GM04504 (cell line): ENCODE results near the gene DAP.

Experiments used
- DNase-seq: peaks from one replicate; pipeline ENCODE4 v3.0.0-alpha.2; 2012; ENCODE audit warnings: low read depth

The DAP gene

DNA sequence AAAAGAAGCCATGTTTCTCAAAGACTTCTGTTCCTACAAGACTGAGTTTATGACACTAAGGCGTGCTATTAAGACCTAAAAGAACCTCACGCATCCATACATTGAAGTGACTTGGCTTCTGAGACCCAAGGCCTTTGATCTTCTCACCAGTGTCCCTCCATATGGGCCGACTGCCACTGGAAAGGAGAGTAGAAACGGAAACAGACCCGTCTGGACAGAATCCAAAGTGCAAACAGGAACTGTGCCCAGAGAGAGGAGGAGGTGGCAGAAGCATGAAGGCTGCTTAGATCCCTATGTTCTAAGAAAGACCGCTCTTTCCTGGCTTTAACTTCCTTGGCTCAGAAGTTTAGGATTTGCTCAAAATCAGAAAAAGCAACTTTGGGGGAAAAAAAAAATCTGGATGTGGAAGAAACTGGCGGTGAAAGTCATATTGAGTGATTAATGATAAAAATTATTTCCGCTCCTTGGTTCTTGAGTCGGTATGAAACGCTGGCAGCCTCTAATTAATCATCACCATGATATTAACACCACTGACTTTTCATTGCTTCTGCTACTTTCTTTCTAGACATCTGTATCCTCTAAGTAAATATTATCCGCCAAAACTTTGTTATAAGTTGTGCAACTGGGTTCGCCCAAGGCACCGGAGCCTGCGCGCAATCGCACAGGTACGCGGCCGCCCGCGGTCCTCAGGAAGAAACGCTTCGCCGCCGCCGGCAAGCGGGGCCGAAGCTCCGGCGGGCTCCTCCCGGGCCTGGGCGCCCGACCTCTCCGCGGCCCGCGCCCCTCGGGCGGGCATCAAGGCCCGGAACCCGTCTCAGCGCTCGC, 726 bp downstream of the DAP start:
- peak; percentile 36 for DNase-seq

GRCh38 chr5:10759111-10759510, 1.9 kb downstream of the DAP start:
- no peak for DNase-seq

DNA sequence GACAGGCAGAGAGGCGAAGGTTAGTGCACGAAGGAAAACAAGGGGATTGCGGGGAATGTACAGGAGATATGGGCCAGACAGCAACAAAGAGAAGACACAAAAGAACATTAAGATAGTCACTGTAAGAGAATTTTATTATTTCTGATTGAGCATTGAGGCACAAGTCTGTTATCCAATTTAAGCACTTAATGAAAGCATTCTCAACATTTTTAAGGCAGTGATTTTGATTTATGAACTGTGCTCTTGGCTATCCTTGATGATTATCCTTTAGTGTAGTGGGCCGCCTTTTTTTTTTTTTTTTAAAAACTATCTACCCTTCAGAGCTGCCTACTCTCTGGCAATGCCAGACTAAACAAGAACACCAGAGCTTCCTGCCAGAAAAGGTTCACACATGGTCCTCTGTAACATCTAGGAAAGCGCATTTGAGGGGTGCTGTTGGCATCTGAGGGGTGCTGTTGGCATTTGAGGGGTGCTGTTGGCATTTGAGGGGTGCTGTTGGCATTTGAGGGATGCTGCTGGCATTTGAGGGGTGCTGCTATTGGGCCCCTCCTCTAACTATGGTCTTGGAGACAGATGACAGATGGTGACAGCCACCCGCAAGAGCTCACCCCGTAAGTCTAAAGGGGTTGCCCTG, 3.0 kb downstream of the DAP start:
- DNase-seq, result no peak

DNA sequence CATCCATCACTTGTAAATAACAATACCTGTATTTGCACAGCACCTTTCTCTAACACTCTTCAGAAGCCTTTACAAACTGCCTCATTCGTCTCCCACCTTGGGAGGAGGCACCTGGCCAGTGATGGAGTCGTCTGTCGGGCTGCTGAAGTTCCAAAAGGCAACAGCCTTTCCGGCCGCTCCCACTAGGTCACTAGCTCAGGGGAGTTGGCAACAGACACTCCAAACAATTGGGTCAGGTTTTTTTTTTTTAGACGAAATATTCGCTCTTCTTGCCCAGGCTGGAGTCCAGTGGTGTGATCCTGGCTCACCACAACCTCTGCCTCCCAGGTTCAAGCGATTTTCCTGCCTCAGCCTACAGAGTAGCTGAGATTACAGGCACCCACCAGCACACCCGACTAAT, 4.0 kb downstream of the DAP start:
- no peak for DNase-seq

DNA sequence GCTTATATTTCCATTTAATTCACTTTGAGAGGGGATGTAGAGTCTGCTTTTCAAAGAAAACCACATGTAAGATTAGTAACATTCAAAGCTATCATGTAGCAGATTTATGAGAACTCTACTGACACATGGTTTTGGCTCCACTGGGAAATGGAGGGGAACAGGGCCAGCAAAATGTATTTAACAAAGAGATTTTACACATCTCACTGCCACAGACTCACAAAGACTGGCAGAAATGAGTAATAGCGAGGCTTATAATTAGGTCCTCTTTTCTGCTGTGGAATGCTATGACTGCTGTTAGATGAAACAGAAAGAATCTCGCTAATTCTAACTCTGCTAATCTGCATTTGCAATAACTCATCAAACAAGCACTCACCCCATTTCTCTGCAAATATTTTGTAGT, 4.5 kb downstream of the DAP start:
- DNase-seq, result peak; percentile 42

DNA sequence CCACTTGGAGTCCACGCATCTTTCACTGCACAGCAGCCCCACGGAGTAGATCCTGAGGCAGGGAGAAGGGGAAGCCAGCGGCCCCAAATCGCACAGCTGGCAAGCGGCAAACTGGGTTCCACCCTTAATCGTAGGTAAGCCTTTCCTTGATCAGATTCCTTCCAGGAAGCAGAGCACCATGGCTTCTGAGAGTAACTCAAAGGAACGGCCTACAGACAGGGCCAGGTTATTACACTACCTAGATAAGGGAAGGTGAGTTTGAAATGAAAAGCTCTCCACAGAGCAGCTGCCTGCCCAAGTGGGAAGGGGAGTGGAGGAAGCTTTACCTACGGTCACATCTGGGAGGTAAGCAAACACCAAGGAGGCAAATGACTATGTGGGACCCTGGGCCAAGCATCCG, 7.9 kb downstream of the DAP start:
- DNase-seq, result no peak

GRCh38 chr5:10752451-10752850, 8.6 kb downstream of the DAP start:
- DNase-seq, result no peak

DNA sequence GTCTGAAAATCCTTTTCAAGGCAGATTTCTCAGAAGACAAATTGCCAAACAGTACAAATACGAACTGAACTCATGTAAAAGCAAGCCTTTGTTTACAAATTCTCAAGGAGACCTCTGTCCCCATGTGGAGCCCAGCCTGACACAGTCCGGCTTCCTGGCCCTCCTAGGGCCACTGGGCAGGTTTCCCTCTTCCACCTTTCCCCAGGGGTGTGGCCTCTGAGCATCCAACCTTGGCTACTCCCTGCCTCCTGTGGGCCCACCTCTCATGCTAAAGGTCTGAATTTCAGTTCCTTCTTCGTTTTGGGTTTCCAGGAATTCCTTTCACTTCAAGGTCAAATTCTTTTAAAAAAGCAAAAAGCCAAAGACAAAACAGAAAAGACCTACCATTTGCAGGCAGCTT, 10.1 kb downstream of the DAP start:
- no peak for DNase-seq

GRCh38 chr5:10747678-10748622, 13.1 kb downstream of the DAP start:
- DNase-seq, result no peak

- no peak for DNase-seq
These were observed 14.3 kb downstream of the DAP start for GRCh38 chr5:10746711-10747110.

DNA sequence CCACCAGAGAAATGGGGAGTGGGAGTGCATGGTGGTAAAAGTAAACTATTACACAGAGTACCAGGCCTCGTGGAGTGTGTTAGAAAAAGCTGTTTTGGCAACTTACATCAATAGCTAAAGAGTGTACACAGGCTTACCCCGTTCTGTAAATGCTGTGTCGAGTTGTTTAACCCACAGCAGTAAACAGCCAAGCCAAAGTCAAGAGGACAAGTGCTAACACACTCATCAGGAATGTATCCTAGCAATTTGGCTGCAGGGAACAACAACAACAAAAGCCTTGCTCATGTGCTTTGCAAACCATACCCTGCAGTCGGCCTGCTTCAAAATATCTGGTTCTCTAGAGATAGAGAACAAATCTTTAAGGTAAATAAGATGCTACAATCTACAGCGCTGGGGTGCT, 15.9 kb downstream of the DAP start:
- DNase-seq, result no peak

DNA sequence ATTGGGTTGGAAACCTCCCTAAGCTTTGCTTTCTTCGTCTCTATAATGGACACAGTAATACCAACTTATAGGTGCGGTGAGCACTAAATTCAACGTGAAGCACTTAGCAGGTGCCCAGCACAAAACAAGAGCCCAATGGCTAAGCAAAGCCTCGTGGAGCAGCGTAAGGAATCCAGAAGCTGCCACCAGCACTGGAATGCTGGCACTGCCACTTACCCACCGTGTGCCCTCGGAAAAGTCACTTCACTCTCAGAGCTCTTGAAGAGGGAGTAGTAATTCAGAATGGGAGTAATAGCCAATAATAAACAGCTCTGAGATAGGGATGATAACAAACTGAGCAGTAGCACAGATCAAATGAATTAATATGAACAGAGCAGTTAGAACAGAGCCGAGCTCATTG, 16.4 kb downstream of the DAP start:
- no peak for DNase-seq

- DNase-seq, result no peak
These were observed 17.1 kb downstream of the DAP start for GRCh38 chr5:10743951-10744350.

GRCh38 chr5:10743526-10743925, 17.5 kb downstream of the DAP start:
- DNase-seq, result no peak

GRCh38 chr5:10741661-10742060, 19.4 kb downstream of the DAP start:
- DNase-seq, result no peak

DNA sequence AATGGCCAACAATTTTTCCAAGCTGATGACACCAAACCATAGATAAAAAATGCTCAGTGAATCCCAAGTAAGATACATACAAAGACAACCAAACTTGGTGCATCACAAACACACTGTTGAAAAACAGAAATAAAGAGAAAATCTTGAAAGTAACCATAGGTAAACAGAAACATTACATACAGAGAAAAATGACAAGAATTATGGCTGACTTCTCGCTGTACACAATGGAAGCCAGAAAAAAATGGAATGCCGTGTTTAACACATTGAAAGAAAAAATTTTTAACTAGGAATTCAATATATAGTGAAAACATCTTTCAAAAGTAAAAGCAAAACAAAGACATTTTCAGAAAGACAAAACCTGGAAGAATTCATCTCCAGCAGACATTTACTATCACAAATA, 20.6 kb downstream of the DAP start:
- DNase-seq, result no peak

DNA sequence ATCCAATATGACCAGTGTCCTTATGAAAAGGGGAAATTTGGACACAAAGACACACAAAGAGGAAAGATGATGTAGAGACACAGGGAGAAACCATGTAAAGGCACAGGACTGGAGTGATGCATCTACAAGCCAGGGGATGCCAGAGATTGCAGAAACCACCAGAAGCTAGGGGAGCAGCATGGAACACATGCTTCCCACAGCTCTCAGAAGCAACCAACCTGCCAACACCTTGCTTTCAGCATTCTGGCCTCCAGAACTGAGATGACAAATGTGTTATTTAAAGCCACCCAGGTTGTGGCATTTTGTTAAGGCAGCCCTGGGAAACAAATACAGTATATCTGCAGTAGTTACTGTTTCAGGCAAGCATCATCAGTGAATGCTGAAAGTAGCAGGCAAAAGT, 23.2 kb downstream of the DAP start:
- DNase-seq, result no peak

- no peak for DNase-seq
These were observed 24.2 kb downstream of the DAP start for GRCh38 chr5:10736808-10737207.

DNA sequence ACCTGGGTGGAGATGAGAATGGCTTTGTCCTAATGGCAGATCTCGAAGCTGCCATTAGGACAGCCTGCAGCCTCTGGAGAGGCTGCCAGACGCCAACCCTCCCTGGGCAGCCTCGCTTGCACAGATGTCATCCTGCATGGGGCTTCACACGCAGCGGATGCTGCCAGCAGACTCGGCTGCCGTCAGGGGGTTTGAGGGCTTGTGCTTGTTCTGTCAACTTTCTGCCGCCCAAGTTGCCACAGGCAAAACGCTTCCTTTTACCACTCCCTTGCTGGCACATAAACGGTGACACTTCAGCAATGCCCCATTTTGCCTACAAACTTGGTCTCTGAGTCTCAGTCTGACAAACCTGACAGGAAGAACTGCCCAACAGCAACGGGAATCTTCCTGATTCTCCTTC, 24.7 kb downstream of the DAP start:
- no peak for DNase-seq

- DNase-seq, result no peak
These were observed 25.3 kb downstream of the DAP start for GRCh38 chr5:10735569-10736276.

DNA sequence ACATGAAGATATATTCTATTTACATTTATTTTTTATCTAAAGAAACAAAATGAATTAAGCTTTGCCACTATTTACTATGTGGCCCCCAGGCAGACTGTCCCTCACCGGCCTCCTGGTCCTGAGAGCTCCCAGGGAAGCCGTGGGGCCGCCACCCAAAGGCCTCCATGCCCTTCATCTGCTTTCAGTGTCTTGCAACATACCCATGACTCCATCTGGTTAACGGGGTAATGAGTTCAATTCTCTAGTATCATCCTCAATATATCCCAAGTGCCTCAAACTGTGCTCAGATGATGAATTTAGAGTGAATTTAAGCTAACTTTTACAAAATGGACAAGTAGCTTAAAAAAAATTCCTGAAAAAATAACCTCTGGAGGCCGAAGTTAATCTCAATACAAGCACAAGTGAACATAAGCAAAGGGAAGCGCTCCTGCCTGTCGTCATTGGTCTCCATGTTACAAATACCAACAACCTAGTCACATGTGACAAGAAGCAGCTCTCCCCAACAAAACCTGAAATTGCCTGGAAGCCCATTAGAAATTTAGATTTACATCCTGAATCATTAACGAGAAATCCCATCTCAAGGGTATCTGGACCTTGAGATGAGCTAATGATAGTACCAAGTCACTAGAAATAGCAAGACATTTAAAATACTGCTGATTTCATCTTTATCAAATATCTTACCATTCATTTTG, 26.1 kb downstream of the DAP start:
- no peak for DNase-seq
